Left cardiac atrium (tissue), 4 donors: Measurements from ENCODE around the gene KIAA1328. TPM values are rescaled to one million over a fixed set of nuclear protein-coding genes. Genes with fewer than 3 reads are reported as not detected.

Experiments used
- ATAC-seq, 2 donors: fragments of 200-7000 bp; cut with Tn5 transposase; one replicate each; pipeline ENCODE4 v1.9.1; 2020; ENCODE audit warnings: mild to moderate bottlenecking in 2 of 2, moderate library complexity in 2 of 2
- DNase-seq: peaks from one replicate; pipeline ENCODE4 v3.0.0-alpha.2; 2020
- intact Hi-C, 2 donors: fragments of 100-400 bp; cut with DNase I; formaldehyde crosslinking; loops; one replicate each; pipeline versions ENCODE4 v1.14.1 to v1.15.1; 2022 to 2023
- total RNA-seq, 2 donors: library from RNA; stranded (reverse); fragmentation: NEBNext Ultra II Directional; extraction: Animal tissue kit (Norgen Biotek cat#: 25700); gene quantifications; one replicate each; pipeline ENCODE4 v1.2.1, GENCODE V29; 2021
- donor health status: DM: no; HTN: yes; CAD: no.
- donor health status: DM: no; HTN: yes; CAD: no; lungs with severe emphysema.
- donor health status: DM: yes; HTN: yes; CAD: no.
- donor health status: Dilated cardiomyopathy.

KIAA1328 gene
- total RNA-seq, 2 donors from 2014 or later = 5.4 to 6.5 TPM

DNA sequence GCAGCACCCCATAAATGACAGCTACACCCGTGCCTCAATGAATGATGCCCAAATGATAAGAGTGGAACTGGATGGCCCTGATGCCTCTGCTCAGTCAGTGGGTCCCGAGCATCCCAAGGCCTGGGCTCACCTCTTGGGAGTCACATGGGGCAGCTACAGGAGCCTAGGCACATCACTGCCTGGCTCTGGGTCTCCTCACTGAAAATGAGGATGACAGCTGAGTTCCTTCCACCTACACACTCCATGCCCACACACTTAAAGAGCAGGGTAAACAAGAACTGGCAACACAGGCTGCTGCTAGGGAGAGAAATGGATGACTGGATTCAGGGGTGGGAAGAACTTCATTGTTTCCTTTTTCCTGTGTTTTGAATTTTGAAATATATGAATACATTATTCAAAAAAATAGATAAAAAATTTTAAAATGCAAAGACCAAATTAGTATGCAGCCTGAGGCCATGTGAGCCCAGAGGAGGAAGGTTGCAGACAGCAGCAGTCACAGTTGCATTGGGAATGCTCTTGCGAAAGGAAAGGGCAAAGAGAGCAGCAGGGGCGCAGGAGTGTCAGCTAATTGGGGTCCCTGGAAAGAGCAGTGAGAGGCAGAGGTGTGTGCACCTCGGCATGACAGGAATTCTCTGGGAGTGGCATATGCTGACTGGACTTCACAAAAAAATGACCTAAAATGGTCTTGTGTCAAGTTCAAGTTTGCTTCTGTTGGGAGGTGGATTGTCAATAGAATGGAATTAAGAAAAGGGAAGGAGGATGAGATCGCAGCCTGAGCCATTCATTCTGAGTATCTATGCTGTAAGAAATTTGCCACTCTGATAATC is 409.6 kb downstream of the KIAA1328 start:
- DNase-seq = no peak

DNA sequence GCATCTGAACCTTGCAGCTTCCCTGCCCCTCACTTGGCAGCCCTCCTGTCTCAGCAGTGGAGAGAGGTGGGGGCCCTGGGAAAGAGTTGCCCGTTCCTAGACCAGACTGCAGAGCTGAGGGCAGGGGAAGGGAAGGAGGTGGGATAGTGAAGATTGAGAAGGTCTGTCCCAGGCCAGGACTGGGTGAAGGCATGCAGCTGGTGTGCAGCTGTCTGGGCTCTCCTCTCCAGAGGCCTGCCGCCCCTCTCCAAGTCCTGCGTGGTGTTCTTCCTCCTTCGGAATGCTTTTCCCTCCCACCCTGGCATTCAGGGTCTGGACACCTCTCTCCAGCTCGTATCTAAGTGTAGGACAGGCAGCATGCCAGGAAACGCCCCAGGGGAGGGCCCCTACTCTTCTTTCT is 413.2 kb downstream of the KIAA1328 start:
- ATAC-seq (peak in 1 of 2 donors; percentile 36), DNase-seq (no peak)
- intact Hi-C loops = no loop called here

More for the DNA sequence above, 409.6 kb downstream of the KIAA1328 start:
- intact Hi-C loops = no loop called here
- no peak for ATAC-seq

DNA sequence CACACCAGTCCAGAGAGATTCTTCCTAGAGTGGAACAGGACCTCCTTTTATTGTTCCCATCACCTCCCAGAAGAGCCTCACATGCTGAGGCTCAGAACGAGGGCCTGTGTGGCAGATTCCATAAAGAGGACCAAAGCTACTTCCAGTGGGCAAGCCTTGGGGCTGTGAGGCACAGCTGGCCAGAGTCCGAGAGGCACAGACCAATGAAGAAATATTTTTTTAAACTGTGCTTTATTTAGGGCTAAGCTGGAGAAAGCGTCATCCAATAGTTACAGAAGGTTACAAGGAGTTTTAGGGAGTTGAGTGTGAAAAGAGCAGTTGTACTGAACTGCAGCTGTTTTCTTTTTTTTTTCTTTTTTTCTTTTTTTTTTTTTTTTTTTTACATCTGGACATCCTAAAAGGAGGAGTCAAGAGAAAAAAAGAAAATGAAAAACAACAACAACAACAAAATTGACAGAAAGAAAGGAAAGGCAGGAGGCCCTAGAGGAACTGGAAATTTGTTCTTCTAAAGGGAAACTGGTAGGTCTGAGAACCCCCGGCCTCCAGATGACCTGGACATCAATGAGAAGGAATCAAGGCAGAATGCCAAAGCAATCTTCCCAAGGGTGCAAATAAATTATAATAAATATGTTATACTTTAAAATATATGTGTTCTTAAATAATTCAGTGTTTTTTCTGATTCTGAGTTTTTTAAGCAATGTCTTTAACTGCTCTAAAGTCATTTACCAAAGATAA is 414.1 kb downstream of the KIAA1328 start:
- no peak for DNase-seq
- ATAC-seq = no peak
- intact Hi-C loops = no loop called here

DNA sequence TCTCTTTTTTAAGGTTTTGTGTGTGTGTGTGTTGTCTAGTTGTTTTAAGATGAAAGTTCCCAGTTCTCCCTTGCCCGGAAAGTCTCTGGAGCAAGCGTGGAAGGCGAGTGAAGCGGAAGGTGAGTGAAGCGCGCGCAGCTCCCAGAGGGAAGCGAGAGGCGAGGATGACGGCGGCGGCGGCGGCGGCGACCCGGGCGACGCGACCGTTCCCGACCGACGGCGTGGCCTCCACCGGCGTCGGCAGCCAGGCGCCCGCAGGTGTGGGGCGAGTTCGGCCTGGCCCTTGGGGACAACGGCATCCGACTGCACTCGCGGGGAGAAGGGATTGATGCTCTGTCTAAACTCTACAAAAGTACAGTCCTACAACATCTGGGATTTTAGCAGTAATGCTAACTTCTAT is 414.8 kb downstream of the KIAA1328 start:
- no peak for DNase-seq
- intact Hi-C loops = no loop called here
- peak in 1 of 2 donors; percentile 29 for ATAC-seq

GRCh38 chr18:37244618-37245017 is 415.7 kb downstream of the KIAA1328 start:
- DNase-seq (no peak), ATAC-seq (no peak)
- intact Hi-C loops = no loop called here

DNA sequence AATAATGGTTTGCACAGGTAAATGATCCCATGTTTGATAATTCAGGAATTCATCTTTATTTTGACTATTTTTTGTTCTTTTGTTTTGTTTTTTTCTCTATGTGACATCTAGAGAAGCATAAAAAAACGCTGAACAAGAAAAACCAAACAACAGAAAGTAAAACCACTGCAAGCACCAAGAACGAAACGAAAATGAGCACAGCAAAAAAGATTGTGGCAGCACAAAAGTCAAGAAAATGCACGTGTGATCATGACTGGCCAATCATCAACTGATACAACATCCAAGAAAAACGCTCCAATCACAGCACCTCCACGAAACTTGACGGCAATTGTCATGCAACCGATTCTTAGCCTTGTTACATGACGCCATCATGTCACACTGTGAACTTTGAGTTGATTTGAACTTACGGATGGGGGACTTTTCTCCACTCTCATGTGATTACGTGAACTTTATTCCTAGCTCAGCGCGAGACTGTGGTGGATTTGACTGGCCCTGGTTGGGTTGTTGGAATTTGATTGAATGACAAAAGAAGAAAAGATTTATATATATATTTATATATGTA is 417.9 kb downstream of the KIAA1328 start:
- intact Hi-C loops = no loop called here
- DNase-seq (no peak), ATAC-seq (no peak)

GRCh38 chr18:37247497-37248161 is 418.7 kb downstream of the KIAA1328 start:
- intact Hi-C loops = no loop called here
- no peak for ATAC-seq
- no peak for DNase-seq

GRCh38 chr18:37248281-37248680 is 419.4 kb downstream of the KIAA1328 start:
- intact Hi-C loops = no loop called here
- DNase-seq (no peak), ATAC-seq (no peak)

DNA sequence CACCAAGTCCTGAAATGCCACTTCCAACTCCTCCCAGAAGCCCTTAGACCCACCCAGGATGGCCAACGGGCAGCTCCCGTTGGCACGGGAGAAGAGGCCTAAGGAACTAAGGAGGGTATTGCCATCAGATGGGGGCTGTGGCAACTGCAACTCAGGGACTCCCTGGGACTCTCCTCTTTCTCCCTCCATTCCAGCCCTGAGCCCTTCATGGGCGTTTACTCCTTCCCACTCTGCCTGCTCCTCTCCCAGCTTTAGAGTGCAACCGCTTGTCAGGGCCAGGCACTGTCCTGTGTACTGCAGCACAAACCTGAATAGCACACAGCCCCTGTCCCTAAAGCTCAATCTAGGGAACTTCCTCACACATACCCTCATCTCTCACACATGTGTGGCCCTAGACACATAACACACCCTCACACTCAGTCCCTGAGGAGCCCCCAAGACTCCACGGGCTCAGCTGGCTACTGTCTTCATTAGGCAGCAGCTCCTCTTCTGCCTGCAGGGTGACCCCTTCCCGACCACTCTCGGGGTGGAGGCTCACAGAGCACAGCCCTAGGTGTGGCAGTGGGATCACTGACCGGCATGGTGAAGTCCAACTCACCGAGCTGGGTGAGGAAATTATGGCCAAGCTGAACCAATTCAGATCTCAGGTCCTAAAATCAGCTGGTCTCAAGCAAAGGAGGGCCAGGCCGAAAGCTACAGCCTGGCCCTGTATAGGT is 420.4 kb downstream of the KIAA1328 start:
- DNase-seq (no peak), ATAC-seq (no peak)
- intact Hi-C loops = no loop called here

DNA sequence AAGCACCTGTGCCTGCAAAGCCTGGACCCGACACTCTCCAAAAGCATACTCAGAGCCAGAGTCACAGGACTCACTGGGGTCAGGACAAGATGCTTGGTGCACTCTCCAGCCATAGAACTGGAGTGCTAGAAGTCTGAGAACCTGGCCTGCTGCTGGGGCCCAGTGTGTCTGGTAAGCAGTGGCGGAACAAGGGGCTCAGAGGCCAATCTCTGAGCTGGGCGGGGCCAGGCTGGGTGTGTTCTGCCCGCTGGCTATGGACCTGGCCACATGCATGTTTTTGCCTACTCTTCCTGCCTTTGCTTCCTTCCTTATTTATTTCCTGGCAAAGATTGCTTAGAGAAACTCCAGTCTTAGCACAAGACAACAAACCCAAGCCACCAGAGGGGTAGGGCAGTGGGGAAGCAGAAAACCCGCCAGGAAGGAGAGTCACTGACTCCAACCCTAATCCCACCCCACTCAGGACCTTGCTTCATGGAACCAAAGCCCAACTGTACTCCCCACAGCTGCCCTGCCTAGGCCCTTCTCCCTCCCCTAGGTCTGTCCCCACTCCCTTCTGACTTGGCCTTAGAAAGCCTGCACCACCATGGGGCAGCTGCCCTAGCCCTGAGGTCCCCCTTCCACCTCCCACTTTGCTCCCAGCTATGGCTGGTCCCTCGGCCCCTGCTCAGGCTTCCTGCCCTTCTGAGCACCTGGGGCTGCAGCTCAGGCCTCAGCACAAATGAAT is 421.1 kb downstream of the KIAA1328 start:
- DNase-seq (no peak), ATAC-seq (no peak)
- intact Hi-C loops = no loop called here

DNA sequence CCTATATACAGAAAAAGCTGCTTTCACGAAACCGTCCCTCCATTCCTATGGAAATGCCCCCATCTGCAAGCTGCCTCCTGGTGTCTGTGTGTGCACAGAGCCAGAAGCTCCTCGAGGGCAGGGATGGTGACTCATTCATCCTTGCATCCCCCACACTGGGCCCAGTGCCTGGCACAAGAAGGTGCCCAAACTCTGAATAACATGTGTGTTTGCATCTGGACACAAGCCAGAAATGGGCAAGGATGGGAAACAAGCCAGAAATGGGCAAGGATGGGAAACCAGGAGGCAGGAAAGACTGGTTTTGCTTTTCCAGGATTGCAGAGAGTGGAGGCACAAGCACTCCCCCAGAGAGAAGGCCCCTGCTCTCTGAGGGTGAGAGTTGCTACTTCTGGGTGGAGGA is 422.8 kb downstream of the KIAA1328 start:
- no peak for ATAC-seq
- intact Hi-C loops = no loop called here
- no peak for DNase-seq

- DNase-seq (no peak), ATAC-seq (no peak)
- intact Hi-C loops = no loop called here
Observed at GRCh38 chr18:37252342-37252741, 423.4 kb downstream of the KIAA1328 start.

DNA sequence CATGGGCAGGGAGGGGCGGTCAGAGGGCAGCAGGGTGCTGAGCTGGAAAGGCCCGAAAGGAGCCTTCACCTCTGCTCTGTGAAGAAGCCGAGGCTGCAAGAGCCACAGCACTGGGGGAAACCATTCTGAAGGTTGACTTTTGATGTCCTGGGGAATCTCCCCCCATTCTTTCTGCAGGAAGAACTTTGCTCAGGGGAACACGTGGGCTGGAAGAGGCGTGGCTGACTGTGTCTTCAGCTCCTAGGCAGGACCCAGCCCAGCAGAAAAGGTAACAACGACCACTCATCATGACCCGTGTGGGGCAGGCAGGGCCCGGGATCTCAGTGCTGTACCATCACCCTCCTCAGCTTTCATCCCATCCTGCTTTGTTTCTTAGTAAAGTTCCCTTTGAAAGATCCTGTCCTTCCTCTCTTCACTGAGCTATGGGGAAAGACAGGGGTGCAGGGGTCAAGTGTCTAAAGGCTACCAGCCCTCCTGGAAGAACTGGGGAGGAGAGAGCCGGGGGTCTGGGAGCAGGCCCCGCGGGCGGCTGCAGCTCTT is 424.0 kb downstream of the KIAA1328 start:
- no peak for ATAC-seq
- DNase-seq = no peak
- intact Hi-C loops = no loop called here

DNA sequence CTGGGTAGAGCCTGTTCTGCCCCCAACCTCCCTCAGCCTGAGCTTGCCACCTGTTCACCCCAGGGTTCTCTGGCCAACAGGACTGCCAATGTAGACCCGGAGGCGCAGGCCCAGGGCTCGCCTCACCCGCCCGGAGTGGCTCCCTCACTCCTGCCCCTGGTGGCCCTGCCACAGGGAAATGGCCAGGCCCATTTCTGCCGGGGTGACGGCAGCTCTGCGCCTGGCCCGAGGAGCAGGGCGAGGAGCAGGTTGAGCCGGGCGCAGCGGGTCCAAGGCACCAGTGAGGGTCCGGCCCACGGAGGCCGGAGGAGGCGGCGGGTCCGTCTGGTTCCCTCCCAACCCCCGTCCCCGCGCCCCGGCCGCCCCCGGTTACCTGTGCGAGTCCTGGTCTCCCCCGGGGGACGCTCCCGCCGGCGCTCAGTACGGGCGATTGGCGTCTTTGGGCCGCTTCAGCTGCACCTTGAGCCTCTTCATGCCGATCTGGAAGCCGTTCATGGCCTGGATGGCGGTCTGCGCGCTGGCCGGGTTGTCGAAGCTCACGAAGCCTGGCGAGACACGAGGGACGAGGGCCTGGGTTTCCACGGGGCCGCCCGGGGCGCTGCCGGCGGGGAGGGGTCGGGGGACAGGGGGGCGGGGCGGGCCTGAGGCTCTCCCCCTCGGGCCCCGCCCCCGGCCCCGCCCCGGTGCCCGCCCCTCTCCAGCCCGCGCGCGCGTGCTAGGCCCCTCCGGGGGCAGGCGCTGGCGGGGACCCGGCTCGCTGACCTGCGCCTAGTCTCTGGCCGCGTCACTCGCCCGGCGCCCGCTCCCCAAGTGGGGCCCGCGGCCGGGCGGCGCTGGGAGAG is 424.7 kb downstream of the KIAA1328 start:
- ATAC-seq (peak; percentile 81 to 82), DNase-seq (no peak)
- intact Hi-C loops = no loop called here

DNA sequence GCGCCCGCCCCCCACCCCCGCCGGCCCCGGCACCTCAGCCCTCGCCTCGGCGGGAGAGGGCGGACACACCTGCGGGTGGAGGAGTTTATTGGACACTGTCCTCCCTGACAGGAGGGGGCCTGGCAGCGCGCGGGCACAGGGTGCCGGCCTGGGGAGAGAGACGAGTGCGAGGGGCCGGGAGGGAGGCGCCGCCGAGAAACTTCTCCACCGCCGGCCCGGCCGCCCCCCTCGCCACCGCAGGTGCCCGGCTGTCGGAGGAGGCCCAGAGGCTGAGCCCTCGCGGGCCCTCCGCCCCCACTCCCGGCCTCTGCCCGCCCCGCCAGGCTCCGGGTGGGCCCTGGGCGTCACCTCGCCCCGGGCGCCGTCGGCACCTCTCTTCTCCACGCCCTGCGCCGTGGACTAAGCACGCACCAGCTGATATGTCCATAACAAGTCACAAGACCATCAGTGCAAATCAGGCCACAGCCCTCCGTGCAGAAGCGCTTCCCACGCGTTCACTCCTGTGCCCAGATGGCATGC is 425.4 kb downstream of the KIAA1328 start:
- DNase-seq (no peak), ATAC-seq (peak; percentile 42 to 48)
- intact Hi-C loops = no loop called here

DNA sequence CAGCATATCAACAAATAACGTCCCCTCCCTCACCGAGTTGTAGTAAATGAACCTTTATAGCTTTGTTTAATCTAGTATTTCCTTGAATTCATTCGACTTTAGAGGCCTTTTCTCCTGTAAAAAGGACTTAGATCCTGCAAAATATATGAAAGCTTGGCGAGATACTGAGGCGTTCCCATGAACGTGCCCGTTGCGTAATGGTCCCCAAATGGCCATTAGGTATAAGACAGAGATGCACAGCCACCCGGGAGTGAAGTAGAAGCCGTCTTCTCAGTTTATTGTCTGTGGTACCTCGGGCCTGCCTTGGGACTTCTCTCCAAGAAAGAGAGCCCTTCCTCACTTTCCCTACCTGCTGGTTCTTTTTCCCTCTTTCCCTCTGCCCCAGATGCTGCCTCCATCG is 426.0 kb downstream of the KIAA1328 start:
- no peak for ATAC-seq
- intact Hi-C loops = no loop called here

GRCh38 chr18:37258131-37258530 is 429.2 kb downstream of the KIAA1328 start:
- intact Hi-C loops = no loop called here
- no peak for ATAC-seq
- no peak for DNase-seq

More for the DNA sequence above, 426.0 kb downstream of the KIAA1328 start:
- no peak for DNase-seq
